Parathyroid adenoma (tissue), 2 donors: Measurements from ENCODE around the gene TIMM17B.

Source experiments
- H2AFZ ChIP-seq: fragments of 300-600 bp; sonication (generic); one replicate; pipeline ENCODE4 v1.7.0; 2017; ENCODE audit warnings: antibody characterized with exemption, mild to moderate bottlenecking
- H3K27ac ChIP-seq: fragments of 300-600 bp; sonication (generic); one replicate; pipeline ENCODE4 v1.7.0; 2017
- H3K27me3 ChIP-seq: fragments of 300-600 bp; sonication (generic); one replicate; pipeline ENCODE4 v1.7.0; 2017; ENCODE audit warnings: low read length; ENCODE audit not compliant: control insufficient read depth, insufficient read depth
- H3K36me3 ChIP-seq: fragments of 300-600 bp; sonication (generic); one replicate; pipeline ENCODE4 v1.7.0; 2017; ENCODE audit warnings: low read length; ENCODE audit not compliant: control insufficient read depth, insufficient read depth
- H3K4me1 ChIP-seq: fragments of 300-600 bp; sonication (generic); one replicate; pipeline ENCODE4 v1.7.0; 2017; ENCODE audit warnings: control low read depth
- H3K4me2 ChIP-seq: fragments of 300-600 bp; sonication (generic); one replicate; pipeline ENCODE4 v1.7.0; 2017; ENCODE audit warnings: low read length
- H3K4me3 ChIP-seq: fragments of 300-600 bp; sonication (generic); one replicate; pipeline ENCODE4 v1.7.0; 2017; ENCODE audit warnings: low read depth, low read length
- H3K79me2 ChIP-seq: fragments of 300-600 bp; sonication (generic); one replicate; pipeline ENCODE4 v1.7.0; 2017; ENCODE audit warnings: control low read depth
- H3K9ac ChIP-seq: fragments of 300-600 bp; sonication (generic); one replicate; pipeline ENCODE4 v1.7.0; 2017; ENCODE audit warnings: mild to moderate bottlenecking
- H3K9me3 ChIP-seq: fragments of 300-600 bp; sonication (generic); one replicate; pipeline ENCODE4 v1.7.0; 2017; ENCODE audit warnings: low read length; ENCODE audit not compliant: control insufficient read depth
- CTCF ChIP-seq: fragments of 300-600 bp; sonication (generic); IDR thresholded peaks from one replicate; pipeline ENCODE4 v1.7.0; 2017; ENCODE audit warnings: antibody characterized with exemption, mild to moderate bottlenecking
- donor health status: primary hyperparathyroidism.

The TIMM17B gene

GRCh38 chrX:48913605-48914366 is 16.2 kb upstream of the TIMM17B start:
- Histone ChIP-seq H3K4me3 (no peak overlapping the region), H3K9me3 (no peaks in the 10 kb centered on the region), H3K27ac (no peak overlapping the region), H2AFZ (no peak overlapping the region), H3K27me3 (no peaks in the 10 kb centered on the region), H3K4me1 (peaks cover 7% of the 10 kb centered on the region), H3K36me3 (no peaks in the 10 kb centered on the region), H3K9ac (no peak overlapping the region), H3K4me2 (no peak overlapping the region), H3K79me2 (peaks cover 10% of the 10 kb centered on the region)
- TF ChIP-seq CTCF: no peak

DNA sequence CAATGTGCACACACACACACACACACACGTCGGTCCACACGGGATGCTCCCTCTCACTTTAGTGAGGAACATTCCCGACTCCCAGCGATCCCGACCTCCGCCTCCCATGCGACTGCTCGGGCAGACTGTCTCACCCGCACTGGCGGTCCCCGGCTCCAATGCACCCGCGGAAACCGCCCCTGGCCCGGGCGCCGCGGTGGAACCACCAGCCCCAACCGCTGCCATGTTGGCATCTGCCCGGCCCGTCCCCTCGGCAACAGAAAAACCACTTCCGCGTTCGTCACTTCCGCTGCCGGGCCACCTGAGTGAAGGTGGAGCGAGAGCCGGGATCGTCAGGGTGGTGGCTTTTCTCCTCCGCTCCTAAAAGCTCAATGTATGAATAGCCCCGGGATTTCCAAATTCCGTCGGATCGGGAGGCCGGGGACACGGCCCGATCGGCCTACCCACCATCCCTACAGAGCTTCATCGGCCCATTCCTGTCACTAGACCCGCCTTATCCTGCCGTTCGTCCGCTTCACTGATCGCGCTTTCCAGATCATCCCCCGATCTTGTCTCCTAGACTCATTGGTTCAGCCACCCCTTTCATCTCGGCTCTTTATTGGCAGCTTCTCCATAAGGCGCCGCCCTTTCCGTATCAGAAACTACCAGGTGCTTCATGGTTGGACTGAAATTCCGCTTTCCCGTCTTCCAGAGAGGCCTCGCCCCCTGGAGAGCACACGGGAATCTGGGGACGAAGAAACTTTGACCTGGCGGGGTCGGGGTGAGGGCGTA is 14.0 kb upstream of the TIMM17B start, which contains the start of gene SLC35A2:
TSS of gene SLC35A2 (minus strand) at position 235 of the 771 bp plus-strand sequence. CDS start at position 225, 10 bp downstream.
- H3K4me1 ChIP-seq: peaks cover 4% of the 10 kb centered on the region
- peak within 1 kb of the TSS; percentile 72 for H3K4me3 ChIP-seq
- no peaks in the 10 kb centered on the region for H3K27me3 ChIP-seq
- H3K27ac ChIP-seq: peak within 1 kb of the TSS; percentile 92
- peak within 1 kb of the TSS; percentile 80 for H2AFZ ChIP-seq
- H3K9ac ChIP-seq: no peak within 1 kb of the TSS
- no peaks in the 10 kb centered on the region for H3K36me3 ChIP-seq
- peak within 1 kb of the TSS; percentile 73 for H3K4me2 ChIP-seq
- TF ChIP-seq CTCF: no peak
- H3K79me2 ChIP-seq: peaks cover 10% of the 10 kb centered on the region
- no peaks in the 10 kb centered on the region for H3K9me3 ChIP-seq

- Histone ChIP-seq H3K27ac (peak overlapping the region; percentile 92), H3K36me3 (no peaks in the 10 kb centered on the region), H3K4me3 (peak overlapping the region; percentile 72), H3K9me3 (no peaks in the 10 kb centered on the region), H3K79me2 (peaks cover 10% of the 10 kb centered on the region), H3K4me2 (peak overlapping the region; percentile 73), H3K4me1 (peaks cover 4% of the 10 kb centered on the region), H2AFZ (peak overlapping the region; percentile 80), H3K27me3 (no peaks in the 10 kb centered on the region), H3K9ac (no peak overlapping the region)
- no peak for TF ChIP-seq CTCF
Measured at GRCh38 chrX:48910926-48911411, 13.4 kb upstream of the TIMM17B start.

DNA sequence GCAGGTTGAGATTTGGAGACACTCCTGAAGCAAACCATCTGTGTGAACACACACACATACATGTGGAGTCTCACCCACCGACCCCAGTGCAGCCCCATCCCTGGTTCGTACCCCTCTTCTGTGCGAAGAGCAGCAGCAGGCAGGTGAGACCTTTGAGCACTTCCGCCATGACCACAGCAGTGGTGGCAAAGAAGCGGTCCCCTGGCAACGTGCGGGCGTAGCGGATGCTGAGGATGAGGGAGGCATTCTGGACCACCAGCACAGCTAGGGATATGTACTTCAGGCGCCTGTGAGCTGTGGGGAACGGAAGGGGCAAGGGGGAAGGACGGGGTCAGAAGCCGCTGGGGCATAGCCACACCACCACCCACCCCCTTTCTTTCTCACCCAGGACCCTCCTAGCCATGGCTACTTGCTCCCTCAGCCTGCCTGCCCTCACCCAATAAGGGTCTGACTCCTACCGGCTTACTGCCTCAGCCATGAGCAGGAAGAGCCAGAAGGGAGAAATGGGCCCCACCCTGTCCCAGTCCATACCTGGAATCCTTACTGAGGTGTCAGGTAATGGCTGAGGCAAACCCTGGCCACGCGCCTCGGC is 12.2 kb upstream of the TIMM17B start:
- H3K4me1 ChIP-seq: peaks cover 4% of the 10 kb centered on the region
- H3K9me3 ChIP-seq: no peaks in the 10 kb centered on the region
- H3K4me3 ChIP-seq: no peak overlapping the region

More for the DNA sequence above, 12.2 kb upstream of the TIMM17B start:
- Histone ChIP-seq H3K4me2 (no peak overlapping the region), H2AFZ (no peak overlapping the region), H3K9ac (no peak overlapping the region), H3K36me3 (no peaks in the 10 kb centered on the region), H3K27me3 (no peaks in the 10 kb centered on the region), H3K27ac (no peak overlapping the region), H3K79me2 (peaks cover 10% of the 10 kb centered on the region)
- no peak for TF ChIP-seq CTCF
